GM18498 (cell line): ENCODE data around the gene ZNF566.
"Not testable (repeated sequence)": the region's sequence is repeated elsewhere in the genome, so short reads cannot be mapped to it uniquely, and the experiment has no call there.

Source experiments
- ATAC-seq: cut with Tn5 transposase; IDR thresholded peaks from one replicate; pipeline ENCODE4 v1.9.1; 2021; ENCODE audit warnings: mild to moderate bottlenecking, moderate library complexity; ENCODE audit not compliant: unreplicated experiment

ZNF566 gene

GRCh38 chr19:36489118-36489919 is at the start of gene ZNF566:
ZNF566 (minus strand) TSS chr19:36489561; CDS start chr19:36476557, 13,004 bp downstream.
- ATAC-seq: peak; percentile 88

- ATAC-seq: peak; percentile 20
Observed at GRCh38 chr19:36528921-36529518, 39.7 kb upstream of the ZNF566 start.

- ATAC-seq: peak; percentile 92
Observed at GRCh38 chr19:36528194-36528920, 39.0 kb upstream of the ZNF566 start, which contains the start of gene ZNF260. ZNF260 (minus strand) TSS chr19:36528271; CDS start chr19:36515238, 13,033 bp downstream.

DNA sequence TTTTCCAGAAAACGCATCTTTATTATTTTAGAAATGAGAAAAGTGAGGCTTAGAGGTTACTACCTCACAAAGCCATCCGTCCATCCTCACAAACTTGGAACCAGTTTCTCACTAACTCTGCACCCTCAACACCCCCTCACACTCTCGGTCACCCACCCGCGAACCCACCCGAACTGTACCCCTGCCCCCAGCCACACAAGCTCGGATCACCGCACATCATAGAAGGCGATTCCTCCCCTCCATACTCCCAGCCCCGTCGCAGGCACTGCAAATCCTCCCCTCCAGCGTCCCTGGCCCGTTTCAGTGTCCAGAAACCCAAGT is 38.5 kb upstream of the ZNF566 start:
- ATAC-seq: peak; percentile 4

DNA sequence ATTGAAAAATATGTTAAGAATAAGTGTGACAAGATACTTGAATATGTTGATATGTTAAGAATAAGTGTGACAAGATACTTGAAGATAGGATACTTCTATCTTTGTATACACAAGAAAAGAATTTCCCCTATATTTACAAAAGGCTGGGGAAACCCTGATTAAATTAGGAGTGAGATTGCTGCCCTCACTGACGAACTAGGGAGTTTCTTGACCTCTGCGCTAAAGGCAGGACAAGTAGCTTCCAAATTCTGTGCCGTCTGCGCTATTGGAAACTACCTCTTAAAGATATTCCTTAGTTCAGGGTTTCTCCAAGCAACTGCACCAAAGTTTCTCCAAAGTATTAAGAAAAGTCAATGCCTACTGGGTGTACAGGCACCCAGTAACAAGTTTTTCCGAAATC is 38.0 kb upstream of the ZNF566 start:
- no peak for ATAC-seq

- no peak for ATAC-seq
Observed at GRCh38 chr19:36526581-36526980, 37.2 kb upstream of the ZNF566 start.

GRCh38 chr19:36524617-36525016 is 35.3 kb upstream of the ZNF566 start:
- ATAC-seq: no peak

DNA sequence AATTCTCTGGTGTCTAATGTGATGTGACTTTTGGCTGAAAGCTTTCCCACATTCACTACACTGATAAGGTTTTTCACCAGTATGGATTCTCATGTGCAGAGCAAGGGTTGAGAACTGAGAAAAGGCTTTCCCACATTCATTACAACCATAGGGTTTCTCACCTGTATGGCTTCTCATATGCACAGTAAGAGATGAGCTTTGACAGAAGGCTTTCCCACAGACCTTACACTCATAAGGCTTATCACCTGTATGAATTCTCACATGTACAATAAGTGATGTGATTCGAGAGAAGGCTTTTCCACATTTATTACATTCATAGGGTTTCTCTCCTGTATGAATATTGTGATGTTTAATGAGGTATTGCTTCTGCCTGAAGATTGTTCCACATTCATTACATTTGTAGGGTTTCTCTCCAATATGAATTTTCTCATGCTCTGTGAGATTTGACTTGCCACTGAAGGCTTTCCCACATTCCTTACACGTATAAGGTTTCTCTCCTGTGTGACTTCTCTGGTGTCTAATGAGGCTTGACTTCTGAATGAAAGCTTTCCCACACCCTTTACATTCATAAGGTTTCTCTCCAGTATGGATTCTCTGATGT is 24.8 kb upstream of the ZNF566 start:
- no peak for ATAC-seq

- no peak for ATAC-seq
Observed at GRCh38 chr19:36508325-36508724, 19.0 kb upstream of the ZNF566 start.

- ATAC-seq: no peak
Observed at GRCh38 chr19:36501973-36502372, 12.6 kb upstream of the ZNF566 start.

DNA sequence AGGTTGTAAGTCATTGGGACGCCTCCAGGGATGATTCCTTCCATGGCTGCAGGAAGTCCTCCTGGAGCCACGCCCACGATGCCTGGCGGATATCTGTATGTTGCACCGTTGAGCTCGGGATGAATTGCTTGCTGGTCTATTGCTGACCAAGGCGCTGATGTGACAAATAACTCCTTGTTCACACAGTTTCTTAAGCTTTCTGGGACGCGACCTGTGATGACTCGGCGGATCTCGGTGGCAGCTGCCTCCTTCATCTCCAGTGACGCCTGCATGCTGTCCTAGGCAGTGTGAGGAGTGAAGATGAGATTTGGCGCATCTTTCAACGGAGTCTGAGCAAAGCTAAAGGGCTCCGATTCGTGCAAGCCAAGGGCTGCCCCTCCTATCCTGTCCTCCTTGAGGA is 7.6 kb upstream of the ZNF566 start:
- ATAC-seq: no peak

GRCh38 chr19:36492689-36493453 is 3.5 kb upstream of the ZNF566 start:
- not testable (repeated sequence) for ATAC-seq

- not testable (repeated sequence) for ATAC-seq
Observed at GRCh38 chr19:36490846-36491245, 1.5 kb upstream of the ZNF566 start.

DNA sequence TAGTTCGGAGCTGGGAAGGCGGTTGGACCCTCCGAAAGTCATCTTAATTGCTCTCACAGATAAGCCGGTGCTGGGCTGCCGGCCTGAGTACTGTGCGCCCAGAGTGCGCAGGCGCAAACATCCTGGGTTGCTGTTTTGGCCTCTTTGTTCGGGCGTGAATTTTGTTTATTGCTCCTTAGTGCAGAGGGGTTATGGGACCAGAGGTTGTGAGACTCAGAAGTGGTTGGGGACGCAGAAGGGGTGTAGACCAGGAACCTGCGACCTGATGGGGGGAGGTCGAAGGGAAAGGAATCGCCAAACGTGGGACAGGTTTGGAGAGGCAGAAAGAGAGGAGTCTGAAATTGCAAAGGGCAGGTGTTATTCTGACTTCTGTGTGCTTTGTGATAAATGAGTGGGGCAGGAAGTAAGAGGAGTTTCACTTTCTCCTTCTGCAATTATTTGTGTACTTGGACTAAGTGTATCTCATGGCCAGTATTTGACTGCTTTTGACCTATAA is 607 bp upstream of the ZNF566 start:
- ATAC-seq: peak; percentile 55

- peak; percentile 35 for ATAC-seq
Observed at GRCh38 chr19:36488846-36489117, 579 bp downstream of the ZNF566 start.

GRCh38 chr19:36488118-36488845 is 1.1 kb downstream of the ZNF566 start:
- ATAC-seq: no peak

GRCh38 chr19:36483653-36484052 is 5.7 kb downstream of the ZNF566 start:
- ATAC-seq: no peak

DNA sequence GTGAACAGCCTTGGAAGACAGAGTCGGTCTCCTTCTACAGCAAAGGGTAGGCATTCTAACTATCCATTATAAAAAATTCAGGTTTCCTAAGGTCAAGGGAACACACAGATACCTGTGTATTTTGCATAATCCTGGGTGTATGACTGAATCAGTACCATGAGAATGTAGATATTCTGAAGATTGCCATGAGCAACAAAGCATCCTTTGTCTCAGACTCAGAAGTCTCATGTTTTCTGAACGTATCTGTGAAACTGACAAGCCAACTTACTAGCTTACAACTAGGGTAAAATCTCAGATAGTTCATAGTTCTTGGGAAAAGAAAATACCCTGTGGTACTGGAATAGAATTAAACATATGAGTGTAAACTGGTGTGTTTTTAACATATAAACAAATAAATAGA is 6.5 kb downstream of the ZNF566 start:
- ATAC-seq: no peak

DNA sequence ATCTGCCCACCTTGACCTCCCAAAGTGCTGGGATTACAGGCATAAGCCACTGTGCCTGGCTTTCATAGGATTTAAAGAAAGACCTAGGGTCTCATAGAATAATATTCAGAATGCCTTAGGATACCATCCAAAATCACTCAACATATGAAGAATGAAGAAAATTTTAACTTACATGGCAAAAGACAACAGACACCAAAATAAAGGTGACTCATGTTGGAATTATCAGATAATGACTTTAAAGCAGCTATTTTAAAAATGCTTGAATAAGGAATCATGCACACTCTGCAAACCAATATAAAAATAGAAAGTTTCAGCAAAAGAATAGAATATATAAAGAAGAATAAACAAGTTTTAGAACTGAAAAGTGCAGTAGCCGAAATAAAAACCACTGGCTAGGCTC is 29.3 kb downstream of the ZNF566 start:
- ATAC-seq: no peak

DNA sequence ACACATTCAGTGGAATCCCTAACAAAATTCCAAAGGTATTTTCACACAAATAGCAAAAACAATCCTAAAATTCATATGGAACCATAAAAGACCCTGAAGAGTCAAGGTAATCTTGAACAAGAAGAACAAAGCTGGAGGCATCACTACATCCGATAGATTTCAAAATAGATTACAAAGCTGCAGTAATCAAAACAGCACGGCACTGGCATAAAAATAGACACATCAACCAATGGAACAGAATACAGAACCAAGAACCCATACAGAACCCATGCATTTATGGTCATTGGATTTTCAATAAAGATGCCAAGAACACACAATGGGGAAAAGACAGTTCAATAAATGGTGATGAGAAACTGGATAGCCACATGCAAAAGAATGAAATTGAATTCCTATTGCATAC is 32.5 kb downstream of the ZNF566 start:
- no peak for ATAC-seq
